Measurements from ENCODE around the gene SLC23A3. TPM values are rescaled to one million over a fixed set of nuclear protein-coding genes. Genes with fewer than 3 reads are reported as not detected.

SLC23A3 gene
- polyA plus RNA-seq, 3 donors, result 17.6 to 35.0 (median 22.7) TPM

GRCh38 chr2:219124381-219125110 is 45.3 kb downstream of the SLC23A3 start:
- DNase-seq (ENCODE audit: extremely low read depth in 1 of 11, low read depth in 9 of 11, low spot score in 4 of 11), result no peak

DNA sequence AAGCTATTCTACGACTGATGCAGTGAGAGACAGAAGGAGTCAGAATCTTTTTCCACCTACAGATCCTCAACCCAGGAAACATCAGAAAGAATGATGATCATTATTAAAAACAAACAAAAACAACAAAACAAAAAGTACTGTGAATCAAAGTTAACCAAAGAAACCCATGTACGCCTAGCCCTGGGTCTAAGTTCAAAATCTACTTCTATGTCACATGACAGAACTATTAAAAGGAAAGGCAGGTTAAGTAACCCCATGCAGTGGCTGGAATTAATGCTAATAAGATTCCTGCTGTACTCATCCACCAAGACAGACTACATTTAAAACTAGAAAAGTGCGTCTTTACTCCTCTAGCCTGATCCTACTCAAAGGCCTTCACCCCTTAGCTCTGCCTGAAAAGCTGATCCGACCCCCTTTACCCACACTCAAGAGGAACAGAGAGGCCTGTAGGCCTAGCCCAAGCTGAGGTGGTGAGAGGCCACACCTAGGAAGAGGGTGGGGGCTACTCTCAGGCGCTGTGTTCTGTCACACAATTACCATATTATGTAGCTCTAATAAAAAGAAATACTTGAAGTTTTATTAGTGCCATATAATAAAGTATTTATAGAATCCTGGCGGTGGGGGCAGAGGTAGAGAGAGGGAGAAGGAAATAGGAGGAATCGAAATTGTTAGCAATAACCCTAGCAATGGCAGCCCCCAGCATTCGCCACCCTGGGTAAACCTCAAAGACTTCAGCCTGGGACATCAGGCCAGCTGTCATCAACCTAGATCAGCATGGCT is 46.3 kb downstream of the SLC23A3 start:
- no peak for DNase-seq (ENCODE audit: extremely low read depth in 1 of 11, low read depth in 9 of 11, low spot score in 4 of 11)

DNA sequence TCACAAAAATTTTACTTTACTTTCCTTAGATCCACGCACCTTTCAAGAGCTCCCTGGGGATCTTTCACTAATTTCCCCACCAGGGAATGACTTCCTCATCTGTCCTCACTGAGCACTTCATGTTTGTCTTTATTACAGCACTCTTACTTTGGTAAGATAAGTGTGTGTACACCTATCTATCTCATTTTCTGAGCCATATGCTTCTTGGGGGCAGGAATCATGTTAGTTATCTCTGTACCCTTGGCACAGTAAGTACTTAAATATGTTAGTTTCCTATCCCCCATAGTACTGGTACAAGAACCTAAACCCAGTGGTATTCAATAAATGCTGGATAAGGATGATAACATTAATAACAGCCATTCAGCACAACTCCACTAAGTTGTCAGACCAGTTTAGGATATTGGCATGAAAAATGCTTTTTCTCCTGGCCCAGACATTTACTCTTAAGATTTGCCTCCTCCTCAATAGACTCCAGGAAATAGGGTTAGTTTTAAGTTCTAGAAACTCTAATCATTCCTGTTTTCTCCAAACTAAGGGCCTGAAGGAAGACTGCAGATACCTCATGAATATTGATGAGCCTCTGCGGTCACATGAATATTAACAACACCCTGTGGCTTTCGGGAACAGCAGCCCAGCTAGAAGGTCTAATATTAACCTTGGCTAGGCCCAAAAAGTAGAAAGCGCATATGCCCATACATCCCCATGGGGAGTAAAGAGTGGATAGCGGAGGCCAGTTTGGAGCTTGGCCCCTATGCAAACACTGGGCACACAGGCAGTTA is 47.4 kb downstream of the SLC23A3 start:
- no peak for DNase-seq (ENCODE audit: extremely low read depth in 1 of 11, low read depth in 9 of 11, low spot score in 4 of 11)

- DNase-seq (ENCODE audit: extremely low read depth in 1 of 11, low read depth in 9 of 11, low spot score in 4 of 11), result no peak
Observed at GRCh38 chr2:219120082-219120481, 49.7 kb downstream of the SLC23A3 start.

- DNase-seq (ENCODE audit: extremely low read depth in 1 of 11, low read depth in 9 of 11, low spot score in 4 of 11), result peak in 9 of 11 donors; percentile 20 to 48 (median 37)
Observed at GRCh38 chr2:219119422-219120043, 50.3 kb downstream of the SLC23A3 start.

DNA sequence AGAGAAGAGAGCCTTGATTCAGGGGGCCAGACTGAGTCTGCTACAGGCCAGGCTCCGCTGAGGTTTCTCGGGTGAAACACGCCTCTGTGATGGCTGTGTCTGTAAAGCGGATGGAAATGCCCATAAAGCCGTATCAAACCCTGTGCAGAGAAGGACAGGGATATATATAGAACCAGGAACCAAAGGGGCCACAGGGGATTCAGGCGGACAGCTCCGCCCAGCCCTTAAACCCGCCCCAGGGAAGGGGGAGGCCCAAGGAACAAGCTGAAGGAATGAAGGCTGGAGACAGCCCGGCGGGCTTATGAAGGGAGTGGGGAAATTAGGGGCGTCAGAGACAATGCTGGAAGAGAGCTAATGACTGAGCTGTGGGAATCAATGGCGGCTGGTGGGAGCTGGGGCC is 51.3 kb downstream of the SLC23A3 start:
- DNase-seq (ENCODE audit: extremely low read depth in 1 of 11, low read depth in 9 of 11, low spot score in 4 of 11), result peak in 3 of 11 donors; percentile 14 to 24 (median 17)

DNA sequence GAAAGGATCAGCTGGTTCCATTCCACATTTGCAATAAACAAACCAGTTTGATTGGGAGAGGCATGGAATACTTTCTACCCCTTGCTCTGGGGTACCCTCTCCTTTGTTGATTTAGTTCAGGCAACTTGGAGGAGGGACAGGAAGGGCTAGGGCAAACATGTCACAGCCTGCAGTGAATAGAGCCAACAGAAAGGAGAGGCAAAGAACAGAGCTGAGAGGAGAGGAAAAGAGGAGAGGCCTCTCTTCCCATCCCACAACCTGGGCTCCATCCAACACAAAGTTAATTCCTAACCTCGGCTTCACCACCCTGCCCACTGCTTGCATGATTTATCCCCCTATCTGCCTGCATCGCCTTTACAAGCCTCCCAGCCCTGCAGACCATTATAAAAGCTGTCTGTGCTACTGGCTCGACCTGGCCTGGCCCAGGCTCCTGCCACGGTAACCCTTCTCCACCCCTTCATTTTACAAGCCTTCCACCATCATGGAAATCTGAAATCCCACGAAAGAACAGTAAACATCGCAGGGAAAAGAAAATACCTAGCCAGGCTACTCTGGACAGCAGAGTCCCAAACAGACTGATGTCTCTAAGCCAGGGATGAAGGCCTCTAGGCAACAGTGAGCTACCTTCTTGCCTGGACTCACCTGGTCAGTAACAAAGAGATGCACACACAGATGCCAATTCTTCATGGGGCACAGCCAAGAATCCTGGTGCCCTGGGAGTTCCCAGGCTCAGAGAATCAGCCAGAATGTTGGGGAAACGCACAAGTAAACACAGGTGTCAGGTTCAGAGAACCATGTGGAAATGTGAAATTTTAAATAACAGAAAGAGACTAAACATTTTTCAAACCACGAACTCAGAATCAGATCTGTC is 52.8 kb downstream of the SLC23A3 start:
- no peak for DNase-seq (ENCODE audit: extremely low read depth in 1 of 11, low read depth in 9 of 11, low spot score in 4 of 11)

DNA sequence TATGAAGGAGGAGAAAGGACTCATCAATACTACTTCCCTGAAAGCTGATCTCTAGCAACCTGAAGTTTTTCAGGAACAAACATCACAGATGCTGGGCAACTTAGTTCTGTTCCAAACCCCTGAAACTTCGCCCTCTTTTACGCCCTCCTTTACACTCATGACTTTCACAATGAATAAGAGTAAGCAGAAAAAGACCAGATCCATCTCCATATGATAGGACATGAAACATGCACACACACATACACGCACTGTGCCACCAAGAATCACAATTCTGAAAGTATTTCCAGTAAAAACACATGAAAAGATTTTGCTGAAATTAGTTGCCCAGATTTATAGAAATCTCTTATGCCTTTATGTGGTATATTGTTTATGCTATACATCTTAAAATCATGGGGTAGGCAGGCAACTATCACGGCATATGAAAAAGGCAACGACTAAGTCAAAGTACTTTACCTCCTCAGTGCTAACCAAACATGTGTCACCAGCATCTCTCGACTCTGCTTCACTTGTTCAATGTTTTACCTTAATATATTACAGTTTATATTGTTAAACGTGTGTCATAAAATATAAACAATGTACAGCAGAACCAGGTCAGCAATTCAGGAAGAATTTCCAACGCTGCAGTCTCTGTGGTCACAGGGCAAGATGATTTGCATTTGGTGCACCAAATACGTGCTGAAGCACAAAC is 57.0 kb downstream of the SLC23A3 start:
- DNase-seq (ENCODE audit: extremely low read depth in 1 of 11, low read depth in 9 of 11, low spot score in 4 of 11), result no peak

DNA sequence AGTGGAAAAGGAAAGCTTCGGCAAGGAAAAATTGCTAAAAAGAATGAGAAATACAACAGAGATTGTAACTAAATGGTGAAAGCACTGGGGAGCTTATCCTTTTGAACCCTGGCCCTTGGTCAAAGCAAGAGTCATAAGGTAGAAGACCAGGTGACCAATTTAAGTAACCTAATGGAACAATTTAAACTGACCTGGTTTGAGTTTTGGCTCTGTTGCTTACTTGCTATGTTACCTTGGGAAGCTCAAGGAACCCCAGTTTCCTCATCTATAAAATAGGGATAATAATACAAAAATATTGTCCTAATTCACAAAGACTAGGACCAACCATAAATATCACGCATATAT is 57.8 kb downstream of the SLC23A3 start:
- no peak for DNase-seq (ENCODE audit: extremely low read depth in 1 of 11, low read depth in 9 of 11, low spot score in 4 of 11)

Other genes starting within 250 kb of the SLC23A3 start
- gene CDK5R2, start 210.4 kb downstream of the SLC23A3 start, polyA plus RNA-seq (ENCODE audit: insufficient read length in 3 of 3), result under 1 TPM in 1 of 3 donors, not detected in 2; 0.07 TPM
- gene FEV, start 184.8 kb downstream of the SLC23A3 start, polyA plus RNA-seq (ENCODE audit: insufficient read length in 3 of 3), result under 1 TPM in 2 of 3 donors, not detected in 1; 0.14 TPM
- not detected for gene CRYBA2, start 176.6 kb downstream of the SLC23A3 start, polyA plus RNA-seq (ENCODE audit: insufficient read length in 3 of 3)
- under 1 TPM; 0.11 to 0.37 (median 0.36) TPM for gene CFAP65, start 128.5 kb downstream of the SLC23A3 start, polyA plus RNA-seq (ENCODE audit: insufficient read length in 3 of 3)
- gene IHH, start 109.1 kb downstream of the SLC23A3 start, polyA plus RNA-seq (ENCODE audit: insufficient read length in 3 of 3), result 1 to 10 TPM; 1.3 to 2.8 (median 2.0) TPM
- gene NHEJ1, start 9.2 kb downstream of the SLC23A3 start, polyA plus RNA-seq (ENCODE audit: insufficient read length in 3 of 3), result 10 to 100 TPM; 16.7 to 21.4 (median 17.0) TPM
- gene CNPPD1, start 6.9 kb upstream of the SLC23A3 start, polyA plus RNA-seq (ENCODE audit: insufficient read length in 3 of 3), result 10 to 100 TPM; 61.4 to 71.9 (median 68.9) TPM
- 100 to 1,000 TPM; 111 to 116 (median 116) TPM for gene RETREG2, start 8.2 kb upstream of the SLC23A3 start, polyA plus RNA-seq (ENCODE audit: insufficient read length in 3 of 3)
- 10 to 100 TPM; 36.1 to 50.4 (median 43.0) TPM for gene ZFAND2B, start 36.8 kb upstream of the SLC23A3 start, polyA plus RNA-seq (ENCODE audit: insufficient read length in 3 of 3)
- gene ABCB6, start 48.9 kb upstream of the SLC23A3 start, polyA plus RNA-seq (ENCODE audit: insufficient read length in 3 of 3), result 10 to 100 TPM; 42.1 to 50.2 (median 44.7) TPM
- 10 to 100 TPM; 43.7 to 48.2 (median 48.0) TPM for gene ATG9A, start 59.6 kb upstream of the SLC23A3 start, polyA plus RNA-seq (ENCODE audit: insufficient read length in 3 of 3)
- gene ANKZF1, start 59.8 kb upstream of the SLC23A3 start, polyA plus RNA-seq (ENCODE audit: insufficient read length in 3 of 3), result 10 to 100 TPM; 51.6 to 94.0 (median 62.8) TPM
- gene GLB1L, start 75.4 kb upstream of the SLC23A3 start, polyA plus RNA-seq (ENCODE audit: insufficient read length in 3 of 3), result 10 to 100 TPM; 24.1 to 27.6 (median 24.4) TPM
- 10 to 100 TPM; 37.3 to 38.3 (median 38.1) TPM for gene STK16, start 75.5 kb upstream of the SLC23A3 start, polyA plus RNA-seq (ENCODE audit: insufficient read length in 3 of 3)
- gene TUBA4B, start 83.2 kb upstream of the SLC23A3 start, polyA plus RNA-seq (ENCODE audit: insufficient read length in 3 of 3), result 1 to 10 TPM in 1 of 3 donors, under 1 TPM in 2; 0.79 to 1.0 (median 0.93) TPM
- 100 to 1,000 TPM in 1 of 3 donors, 10 to 100 TPM in 2; 27.7 to 111 (median 37.9) TPM for gene TUBA4A, start 83.9 kb upstream of the SLC23A3 start, polyA plus RNA-seq (ENCODE audit: insufficient read length in 3 of 3)
- 10 to 100 TPM; 64.9 to 83.6 (median 72.3) TPM for gene DNAJB2, start 109.3 kb upstream of the SLC23A3 start, polyA plus RNA-seq (ENCODE audit: insufficient read length in 3 of 3)
- gene PTPRN, start 139.4 kb upstream of the SLC23A3 start, polyA plus RNA-seq (ENCODE audit: insufficient read length in 3 of 3), result under 1 TPM in 2 of 3 donors, not detected in 1; 0.16 to 0.65 TPM
- gene RESP18, start 162.7 kb upstream of the SLC23A3 start, polyA plus RNA-seq (ENCODE audit: insufficient read length in 3 of 3), result not detected
- gene DNPEP, start 217.9 kb upstream of the SLC23A3 start, polyA plus RNA-seq (ENCODE audit: insufficient read length in 3 of 3), result 10 to 100 TPM; 53.6 to 73.9 (median 65.7) TPM
- 1 to 10 TPM; 6.1 to 7.0 (median 6.5) TPM for gene DES, start 248.3 kb upstream of the SLC23A3 start, polyA plus RNA-seq (ENCODE audit: insufficient read length in 3 of 3)

All from renal cortex interstitium (tissue), 11 donors.